GM23338 (cell line): ENCODE results near the gene STAP2.

Experiments used
- EZH2 ChIP-seq: fragments of 200-600 bp; sonication (generic); IDR thresholded peaks from one replicate; pipeline ENCODE4 v1.8.0; 2017; ENCODE audit warnings: antibody characterized with exemption, mild to moderate bottlenecking, low read depth; ENCODE audit not compliant: unreplicated experiment
- EZH2phosphoT487 ChIP-seq: fragments of 200-600 bp; sonication (generic); IDR thresholded peaks from one replicate; pipeline ENCODE4 v1.8.1; 2018; ENCODE audit warnings: antibody characterized with exemption; ENCODE audit not compliant: unreplicated experiment
- POLR2AphosphoS5 ChIP-seq: IDR thresholded peaks from 2 replicates; pipeline ENCODE4 v1.6.1; 2016; ENCODE audit warnings: antibody characterized with exemption, low read depth
- ZNF114 ChIP-seq: fragments of 250-450 bp; sonication (Bioruptor Pico); IDR thresholded peaks from 2 replicates; pipeline ENCODE4 v1.5.0; 2020; ENCODE audit warnings: mild to moderate bottlenecking, moderate library complexity
- TF ChIP-seq, protein P1 (sequence below): IDR thresholded peaks from one replicate; pipeline ENCODE4 v1.6.1; 2018; ENCODE audit warnings: antibody characterized with exemption; ENCODE audit not compliant: unreplicated experiment
- TF ChIP-seq, protein P2 (sequence below), 2 experiments: fragments of 200-600 bp in 1 of 2; sonication (generic) in 1 of 2; conservative IDR thresholded peaks; 2 replicates each; pipeline versions ENCODE4 v1.5.1 to v1.6.1; 2016 to 2017; ENCODE audit warnings: antibody characterized with exemption in 2 of 2, low read depth in 2 of 2, mild to moderate bottlenecking in 2 of 2, moderate library complexity in 1 of 2
- TF ChIP-seq, protein P3 (sequence below): IDR thresholded peaks from 2 replicates; pipeline ENCODE4 v1.6.1; 2016; ENCODE audit warnings: antibody characterized with exemption

DNA sequence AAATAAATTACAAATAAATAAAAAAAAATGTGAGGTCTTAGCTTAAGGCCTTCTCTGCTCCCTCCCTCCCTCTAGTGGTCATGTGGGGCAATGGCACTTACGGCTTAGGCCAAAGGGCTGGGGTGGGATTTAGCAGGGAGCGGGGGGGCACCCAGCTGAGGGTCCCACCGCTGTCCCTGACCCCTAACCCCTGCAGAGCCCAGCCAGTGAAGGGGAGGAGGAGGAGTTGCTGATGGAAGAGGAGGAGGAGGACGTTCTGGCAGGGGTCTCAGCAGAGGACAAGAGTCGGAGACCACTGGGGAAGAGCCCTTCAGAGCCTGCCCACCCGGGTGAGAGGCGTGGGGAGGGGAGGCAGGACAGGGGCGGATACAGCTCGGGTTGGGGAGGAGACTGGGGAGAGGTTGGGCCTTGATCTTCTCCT is 14.1 kb upstream of the STAP2 start:
- TF ChIP-seq, protein P1, sequence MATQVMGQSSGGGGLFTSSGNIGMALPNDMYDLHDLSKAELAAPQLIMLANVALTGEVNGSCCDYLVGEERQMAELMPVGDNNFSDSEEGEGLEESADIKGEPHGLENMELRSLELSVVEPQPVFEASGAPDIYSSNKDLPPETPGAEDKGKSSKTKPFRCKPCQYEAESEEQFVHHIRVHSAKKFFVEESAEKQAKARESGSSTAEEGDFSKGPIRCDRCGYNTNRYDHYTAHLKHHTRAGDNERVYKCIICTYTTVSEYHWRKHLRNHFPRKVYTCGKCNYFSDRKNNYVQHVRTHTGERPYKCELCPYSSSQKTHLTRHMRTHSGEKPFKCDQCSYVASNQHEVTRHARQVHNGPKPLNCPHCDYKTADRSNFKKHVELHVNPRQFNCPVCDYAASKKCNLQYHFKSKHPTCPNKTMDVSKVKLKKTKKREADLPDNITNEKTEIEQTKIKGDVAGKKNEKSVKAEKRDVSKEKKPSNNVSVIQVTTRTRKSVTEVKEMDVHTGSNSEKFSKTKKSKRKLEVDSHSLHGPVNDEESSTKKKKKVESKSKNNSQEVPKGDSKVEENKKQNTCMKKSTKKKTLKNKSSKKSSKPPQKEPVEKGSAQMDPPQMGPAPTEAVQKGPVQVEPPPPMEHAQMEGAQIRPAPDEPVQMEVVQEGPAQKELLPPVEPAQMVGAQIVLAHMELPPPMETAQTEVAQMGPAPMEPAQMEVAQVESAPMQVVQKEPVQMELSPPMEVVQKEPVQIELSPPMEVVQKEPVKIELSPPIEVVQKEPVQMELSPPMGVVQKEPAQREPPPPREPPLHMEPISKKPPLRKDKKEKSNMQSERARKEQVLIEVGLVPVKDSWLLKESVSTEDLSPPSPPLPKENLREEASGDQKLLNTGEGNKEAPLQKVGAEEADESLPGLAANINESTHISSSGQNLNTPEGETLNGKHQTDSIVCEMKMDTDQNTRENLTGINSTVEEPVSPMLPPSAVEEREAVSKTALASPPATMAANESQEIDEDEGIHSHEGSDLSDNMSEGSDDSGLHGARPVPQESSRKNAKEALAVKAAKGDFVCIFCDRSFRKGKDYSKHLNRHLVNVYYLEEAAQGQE = no peak
- TF ChIP-seq POLR2AphosphoS5 = no peak
- TF ChIP-seq, protein P2, sequence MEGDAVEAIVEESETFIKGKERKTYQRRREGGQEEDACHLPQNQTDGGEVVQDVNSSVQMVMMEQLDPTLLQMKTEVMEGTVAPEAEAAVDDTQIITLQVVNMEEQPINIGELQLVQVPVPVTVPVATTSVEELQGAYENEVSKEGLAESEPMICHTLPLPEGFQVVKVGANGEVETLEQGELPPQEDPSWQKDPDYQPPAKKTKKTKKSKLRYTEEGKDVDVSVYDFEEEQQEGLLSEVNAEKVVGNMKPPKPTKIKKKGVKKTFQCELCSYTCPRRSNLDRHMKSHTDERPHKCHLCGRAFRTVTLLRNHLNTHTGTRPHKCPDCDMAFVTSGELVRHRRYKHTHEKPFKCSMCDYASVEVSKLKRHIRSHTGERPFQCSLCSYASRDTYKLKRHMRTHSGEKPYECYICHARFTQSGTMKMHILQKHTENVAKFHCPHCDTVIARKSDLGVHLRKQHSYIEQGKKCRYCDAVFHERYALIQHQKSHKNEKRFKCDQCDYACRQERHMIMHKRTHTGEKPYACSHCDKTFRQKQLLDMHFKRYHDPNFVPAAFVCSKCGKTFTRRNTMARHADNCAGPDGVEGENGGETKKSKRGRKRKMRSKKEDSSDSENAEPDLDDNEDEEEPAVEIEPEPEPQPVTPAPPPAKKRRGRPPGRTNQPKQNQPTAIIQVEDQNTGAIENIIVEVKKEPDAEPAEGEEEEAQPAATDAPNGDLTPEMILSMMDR (conservative IDR thresholded peaks at IDR 0.05; ENCODE audit: low read depth in 2 of 2) = peak; percentile 83 to 85
- no peak for TF ChIP-seq EZH2
- TF ChIP-seq ZNF114 (CRISPR knock-in tag) = no peak
- TF ChIP-seq, protein P3, sequence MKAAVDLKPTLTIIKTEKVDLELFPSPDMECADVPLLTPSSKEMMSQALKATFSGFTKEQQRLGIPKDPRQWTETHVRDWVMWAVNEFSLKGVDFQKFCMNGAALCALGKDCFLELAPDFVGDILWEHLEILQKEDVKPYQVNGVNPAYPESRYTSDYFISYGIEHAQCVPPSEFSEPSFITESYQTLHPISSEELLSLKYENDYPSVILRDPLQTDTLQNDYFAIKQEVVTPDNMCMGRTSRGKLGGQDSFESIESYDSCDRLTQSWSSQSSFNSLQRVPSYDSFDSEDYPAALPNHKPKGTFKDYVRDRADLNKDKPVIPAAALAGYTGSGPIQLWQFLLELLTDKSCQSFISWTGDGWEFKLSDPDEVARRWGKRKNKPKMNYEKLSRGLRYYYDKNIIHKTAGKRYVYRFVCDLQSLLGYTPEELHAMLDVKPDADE = no peak
- no peak for TF ChIP-seq EZH2phosphoT487
